Measurements from ENCODE around the gene DLGAP1. TPM values are rescaled to one million over a fixed set of nuclear protein-coding genes. Genes with fewer than 3 reads are reported as not detected.

DLGAP1 gene
- total RNA-seq, 1 experiment from 2014 or later, result 0.39 TPM

- ATAC-seq (no peak), DNase-seq (ENCODE audit: low read depth, low spot score) (no peak)
- H2AFZ ChIP-seq (ENCODE audit: low read depth, low read length, poor library complexity, severe bottlenecking), result no peak overlapping the region
- H3K4me3 ChIP-seq (replicated peaks in 1 of 2; ENCODE audit: low read depth in 1 of 2, low read length in 2 of 2), result no peak overlapping the region
- no TSS peak for BruUV-seq (replicated peaks)
- no peaks in the 10 kb centered on the region for H3K9me2 ChIP-seq (ENCODE audit: insufficient read depth)
- ChIA-PET CTCF (no interaction called here), POLR2A (no interaction called here), RAD21 (ENCODE audit: low non-redundant PET in 1 of 2, low total read pairs in 2 of 2, uncharacterized antibody in 2 of 2, unreplicated experiment in 2 of 2) (no interaction called here)
- H4K20me1 ChIP-seq (ENCODE audit: insufficient read depth), result no peaks in the 10 kb centered on the region
- H3K27ac ChIP-seq (ENCODE audit: low read depth, low read length), result no peak overlapping the region
- intact Hi-C loops (cut with micrococcal nuclease), result no loop called here
- H3K27me3 ChIP-seq (ENCODE audit: insufficient read depth, low read length), result no peaks in the 10 kb centered on the region
- no peaks in the 10 kb centered on the region for H3K4me1 ChIP-seq (ENCODE audit: control insufficient read depth in 1 of 2, insufficient read depth in 2 of 2, low read length in 2 of 2)
- H3K36me3 ChIP-seq (ENCODE audit: control insufficient read depth in 1 of 2, insufficient read depth in 2 of 2, low read length in 2 of 2), result no peaks in the 10 kb centered on the region
- no peaks in the 10 kb centered on the region for H3K9me3 ChIP-seq (ENCODE audit: control insufficient read depth in 1 of 2, insufficient read depth in 1 of 2, low read depth in 1 of 2, low read length in 2 of 2)
- TF ChIP-seq TCF7L2 (IDR thresholded peaks at IDR 0.05; ENCODE audit: borderline replicate concordance, extremely low read depth, insufficient read depth, insufficient read length), result no peak
- TF ChIP-seq ZNF274 (IDR thresholded peaks at IDR 0.05; ENCODE audit: low read depth, low read length), result no peak
- TF ChIP-seq CEBPB (IDR thresholded peaks at IDR 0.05; ENCODE audit: low read depth), result no peak
- no peak for TF ChIP-seq EZH2phosphoT487 (IDR thresholded peaks at IDR 0.05; ENCODE audit: borderline replicate concordance)
- no peak for TF ChIP-seq RAD21 (IDR thresholded peaks at IDR 0.05; ENCODE audit: low read depth)
- TF ChIP-seq CBX3 (IDR thresholded peaks at IDR 0.05; ENCODE audit: low read depth), result no peak
- no peak for TF ChIP-seq CTCF (IDR thresholded peaks at IDR 0.05 in 2 of 3, conservative IDR thresholded peaks at IDR 0.05 in 1 of 3; ENCODE audit: borderline replicate concordance in 1 of 3, insufficient read depth in 1 of 3, low read depth in 2 of 3, low read length in 2 of 3)
- TF ChIP-seq ATF3 (IDR thresholded peaks at IDR 0.05), result no peak
- no peak for TF ChIP-seq REST (IDR thresholded peaks at IDR 0.05; ENCODE audit: low read depth)
- no peak for TF ChIP-seq EGR1 (IDR thresholded peaks at IDR 0.05; ENCODE audit: low read depth)
- no peak for TF ChIP-seq SRF (IDR thresholded peaks at IDR 0.05; ENCODE audit: low read depth)
- no peak for TF ChIP-seq ZFX (IDR thresholded peaks at IDR 0.05)
- TF ChIP-seq YY1 (IDR thresholded peaks at IDR 0.05; ENCODE audit: extremely low read depth, insufficient replicate concordance, low read depth, low read length), result no peak
- no peak overlapping the region for H3K4me2 ChIP-seq (ENCODE audit: low read length)
- no peak overlapping the region for H3K9ac ChIP-seq (ENCODE audit: low read length)
- H3K79me2 ChIP-seq (ENCODE audit: insufficient read depth, low read length), result no peaks in the 10 kb centered on the region
Measured at GRCh38 chr18:4074647-4075046, 380.5 kb downstream of the DLGAP1 start.

All from HCT116 (cell line).